Measurements from ENCODE around the gene ZNF831.

The ZNF831 gene

DNA sequence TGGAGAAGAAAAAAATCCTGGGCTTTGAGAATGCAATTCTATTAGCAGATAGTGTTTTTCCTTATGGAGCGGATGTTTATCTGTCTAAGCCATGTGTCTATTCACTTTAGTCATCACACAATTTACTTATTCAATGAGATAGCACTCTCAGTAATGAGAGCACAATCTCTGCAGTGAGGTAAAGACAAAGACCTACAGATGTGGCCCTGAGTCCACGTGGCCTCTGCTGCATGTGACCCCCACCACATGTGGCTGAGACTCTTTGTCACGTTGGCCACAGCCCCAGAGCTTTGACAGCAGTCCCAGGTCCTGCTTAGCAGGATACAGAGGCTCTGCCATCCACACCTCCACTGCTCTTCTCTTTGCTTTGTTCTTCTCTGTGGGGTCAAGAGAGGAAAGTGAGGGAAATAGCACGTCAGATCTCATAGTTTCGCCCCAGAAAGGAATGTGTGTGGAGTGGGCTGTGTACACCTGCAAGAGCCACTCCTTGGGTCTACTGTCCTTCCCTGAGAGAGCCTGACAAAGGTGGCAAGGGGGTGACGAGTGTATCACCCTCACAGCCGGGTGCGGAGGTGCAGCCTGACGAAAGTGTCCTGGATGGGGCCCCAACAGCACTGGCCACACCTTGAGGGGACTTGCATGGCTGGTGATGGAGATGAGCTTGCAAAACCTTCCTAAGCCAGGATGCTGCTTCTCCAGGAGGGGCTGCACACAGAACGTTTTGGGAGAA lies 40.7 kb downstream of the ZNF831 start:
- H3K4me1 ChIP-seq (ENCODE audit: control insufficient read depth, low read length) = peaks cover 13% of the 10 kb centered on the region
- H3K27ac ChIP-seq (ENCODE audit: low read depth, low read length) = no peak overlapping the region
- no peaks in the 10 kb centered on the region for H4K20me1 ChIP-seq (ENCODE audit: control insufficient read depth, insufficient read depth, low read depth, low read length)
- no peaks in the 10 kb centered on the region for H3K9me3 ChIP-seq (ENCODE audit: control insufficient read depth, insufficient read depth, low read length)
- TF ChIP-seq, protein P1, sequence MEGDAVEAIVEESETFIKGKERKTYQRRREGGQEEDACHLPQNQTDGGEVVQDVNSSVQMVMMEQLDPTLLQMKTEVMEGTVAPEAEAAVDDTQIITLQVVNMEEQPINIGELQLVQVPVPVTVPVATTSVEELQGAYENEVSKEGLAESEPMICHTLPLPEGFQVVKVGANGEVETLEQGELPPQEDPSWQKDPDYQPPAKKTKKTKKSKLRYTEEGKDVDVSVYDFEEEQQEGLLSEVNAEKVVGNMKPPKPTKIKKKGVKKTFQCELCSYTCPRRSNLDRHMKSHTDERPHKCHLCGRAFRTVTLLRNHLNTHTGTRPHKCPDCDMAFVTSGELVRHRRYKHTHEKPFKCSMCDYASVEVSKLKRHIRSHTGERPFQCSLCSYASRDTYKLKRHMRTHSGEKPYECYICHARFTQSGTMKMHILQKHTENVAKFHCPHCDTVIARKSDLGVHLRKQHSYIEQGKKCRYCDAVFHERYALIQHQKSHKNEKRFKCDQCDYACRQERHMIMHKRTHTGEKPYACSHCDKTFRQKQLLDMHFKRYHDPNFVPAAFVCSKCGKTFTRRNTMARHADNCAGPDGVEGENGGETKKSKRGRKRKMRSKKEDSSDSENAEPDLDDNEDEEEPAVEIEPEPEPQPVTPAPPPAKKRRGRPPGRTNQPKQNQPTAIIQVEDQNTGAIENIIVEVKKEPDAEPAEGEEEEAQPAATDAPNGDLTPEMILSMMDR (IDR thresholded peaks at IDR 0.05; ENCODE audit: low read depth, low read length, poor library complexity, severe bottlenecking) = no peak
- TF ChIP-seq EZH2phosphoT487 (IDR thresholded peaks at IDR 0.05; ENCODE audit: borderline replicate concordance, low read length) = no peak
- H3K4me3 ChIP-seq (ENCODE audit: low read length) = no peak overlapping the region
- H3K4me2 ChIP-seq (ENCODE audit: low read length) = no peak overlapping the region
- no peaks in the 10 kb centered on the region for H3F3A ChIP-seq (ENCODE audit: control insufficient read depth, insufficient read depth)
- no peaks in the 10 kb centered on the region for H3K79me2 ChIP-seq (ENCODE audit: control insufficient read depth, low read length)
- no peaks in the 10 kb centered on the region for H3K36me3 ChIP-seq (ENCODE audit: control insufficient read depth, low read length)
- H3K27me3 ChIP-seq (ENCODE audit: control insufficient read depth, low read length) = no peaks in the 10 kb centered on the region
- H3K9me2 ChIP-seq (replicated peaks; ENCODE audit: control insufficient read depth, low read length) = no peaks in the 10 kb centered on the region

- no peaks in the 10 kb centered on the region for H4K20me1 ChIP-seq (ENCODE audit: control insufficient read depth, insufficient read depth, low read depth, low read length)
- peaks cover 13% of the 10 kb centered on the region for H3K4me1 ChIP-seq (ENCODE audit: control insufficient read depth, low read length)
- no peak overlapping the region for H3K27ac ChIP-seq (ENCODE audit: low read depth, low read length)
- H3K4me2 ChIP-seq (ENCODE audit: low read length) = no peak overlapping the region
- TF ChIP-seq, protein P1 (IDR thresholded peaks at IDR 0.05; ENCODE audit: low read depth, low read length, poor library complexity, severe bottlenecking) = no peak
- TF ChIP-seq EZH2phosphoT487 (IDR thresholded peaks at IDR 0.05; ENCODE audit: borderline replicate concordance, low read length) = no peak
- no peaks in the 10 kb centered on the region for H3K79me2 ChIP-seq (ENCODE audit: control insufficient read depth, low read length)
- no peaks in the 10 kb centered on the region for H3F3A ChIP-seq (ENCODE audit: control insufficient read depth, insufficient read depth)
- no peaks in the 10 kb centered on the region for H3K36me3 ChIP-seq (ENCODE audit: control insufficient read depth, low read length)
- no peak overlapping the region for H3K4me3 ChIP-seq (ENCODE audit: low read length)
- no peaks in the 10 kb centered on the region for H3K27me3 ChIP-seq (ENCODE audit: control insufficient read depth, low read length)
- H3K9me3 ChIP-seq (ENCODE audit: control insufficient read depth, insufficient read depth, low read length) = no peaks in the 10 kb centered on the region
- H3K9me2 ChIP-seq (replicated peaks; ENCODE audit: control insufficient read depth, low read length) = no peaks in the 10 kb centered on the region
These were observed 41.4 kb downstream of the ZNF831 start for GRCh38 chr20:59205044-59205443.

- TF ChIP-seq, protein P1 (IDR thresholded peaks at IDR 0.05; ENCODE audit: low read depth, low read length, poor library complexity, severe bottlenecking) = no peak
- no peak for TF ChIP-seq EZH2phosphoT487 (IDR thresholded peaks at IDR 0.05; ENCODE audit: borderline replicate concordance, low read length)
- Histone ChIP-seq H3F3A (ENCODE audit: control insufficient read depth, insufficient read depth) (no peaks in the 10 kb centered on the region), H3K4me1 (ENCODE audit: control insufficient read depth, low read length) (peaks cover 7% of the 10 kb centered on the region), H3K36me3 (ENCODE audit: control insufficient read depth, low read length) (no peaks in the 10 kb centered on the region), H3K4me3 (ENCODE audit: low read length) (no peak overlapping the region), H3K9me3 (ENCODE audit: control insufficient read depth, insufficient read depth, low read length) (no peaks in the 10 kb centered on the region), H3K27me3 (ENCODE audit: control insufficient read depth, low read length) (no peaks in the 10 kb centered on the region), H3K79me2 (ENCODE audit: control insufficient read depth, low read length) (no peaks in the 10 kb centered on the region), H4K20me1 (ENCODE audit: control insufficient read depth, insufficient read depth, low read depth, low read length) (no peaks in the 10 kb centered on the region), H3K4me2 (ENCODE audit: low read length) (no peak overlapping the region), H3K27ac (ENCODE audit: low read depth, low read length) (no peak overlapping the region), H3K9me2 (replicated peaks; ENCODE audit: control insufficient read depth, low read length) (no peaks in the 10 kb centered on the region)
These were observed 43.6 kb downstream of the ZNF831 start for GRCh38 chr20:59207235-59207634.
